Coronary artery (tissue), 2 donors: ENCODE data around the gene FAM47E.
"Not testable (repeated sequence)": the region's sequence is repeated elsewhere in the genome, so short reads cannot be mapped to it uniquely, and the experiment has no call there.

Experiments
- DNase-seq: peaks from one replicate; pipeline ENCODE4 v3.0.0-alpha.2; 2017; ENCODE audit warnings: low spot score
- H3K27ac ChIP-seq, 2 donors: fragments of 200-600 bp; sonication (generic); one replicate each; pipeline ENCODE4 v1.5.1; 2016 to 2019
- H3K4me3 ChIP-seq: fragments of 200-600 bp; sonication (generic); 2 replicates; pipeline ENCODE4 v1.5.1; 2016; ENCODE audit warnings: mild to moderate bottlenecking, moderate library complexity
- TF ChIP-seq, protein P1 (sequence below): fragments of 200-600 bp; sonication (generic); IDR thresholded peaks from one replicate; pipeline ENCODE4 v1.5.1; 2019; ENCODE audit warnings: antibody characterized with exemption

FAM47E gene

DNA sequence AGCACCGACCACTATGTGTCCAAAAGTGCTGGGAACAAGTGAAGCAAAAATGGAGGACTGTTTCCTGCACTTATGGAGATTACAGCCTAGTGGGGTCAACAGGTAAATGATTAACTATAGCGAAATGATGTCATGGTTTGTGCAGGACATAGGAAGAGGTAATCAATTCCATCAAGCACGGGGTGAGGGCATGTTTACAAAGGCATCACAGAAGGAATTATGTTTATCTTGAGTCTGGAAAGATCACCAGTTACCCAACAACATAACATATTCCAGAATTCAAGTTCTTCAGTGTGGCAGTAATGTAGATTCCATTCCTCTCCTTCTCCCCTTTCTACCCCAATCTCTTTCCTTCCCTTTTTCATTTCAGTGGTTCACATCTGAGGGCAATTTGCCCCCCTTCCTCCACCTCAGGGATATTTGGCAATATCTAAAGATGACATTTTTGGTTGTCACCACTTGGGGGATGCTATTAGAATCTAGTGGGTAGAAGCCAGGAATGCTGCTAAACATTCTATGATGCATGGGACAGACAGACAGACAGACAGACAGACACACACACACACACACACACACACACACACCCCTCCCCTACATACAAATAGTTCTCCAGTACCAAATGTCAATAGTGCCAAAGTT lies 24.1 kb downstream of the FAM47E start:
- Histone ChIP-seq H3K4me3 (no peak overlapping the region), H3K27ac (no peak overlapping the region)
- TF ChIP-seq, protein P1, sequence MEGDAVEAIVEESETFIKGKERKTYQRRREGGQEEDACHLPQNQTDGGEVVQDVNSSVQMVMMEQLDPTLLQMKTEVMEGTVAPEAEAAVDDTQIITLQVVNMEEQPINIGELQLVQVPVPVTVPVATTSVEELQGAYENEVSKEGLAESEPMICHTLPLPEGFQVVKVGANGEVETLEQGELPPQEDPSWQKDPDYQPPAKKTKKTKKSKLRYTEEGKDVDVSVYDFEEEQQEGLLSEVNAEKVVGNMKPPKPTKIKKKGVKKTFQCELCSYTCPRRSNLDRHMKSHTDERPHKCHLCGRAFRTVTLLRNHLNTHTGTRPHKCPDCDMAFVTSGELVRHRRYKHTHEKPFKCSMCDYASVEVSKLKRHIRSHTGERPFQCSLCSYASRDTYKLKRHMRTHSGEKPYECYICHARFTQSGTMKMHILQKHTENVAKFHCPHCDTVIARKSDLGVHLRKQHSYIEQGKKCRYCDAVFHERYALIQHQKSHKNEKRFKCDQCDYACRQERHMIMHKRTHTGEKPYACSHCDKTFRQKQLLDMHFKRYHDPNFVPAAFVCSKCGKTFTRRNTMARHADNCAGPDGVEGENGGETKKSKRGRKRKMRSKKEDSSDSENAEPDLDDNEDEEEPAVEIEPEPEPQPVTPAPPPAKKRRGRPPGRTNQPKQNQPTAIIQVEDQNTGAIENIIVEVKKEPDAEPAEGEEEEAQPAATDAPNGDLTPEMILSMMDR = no peak
- no peak for DNase-seq

DNA sequence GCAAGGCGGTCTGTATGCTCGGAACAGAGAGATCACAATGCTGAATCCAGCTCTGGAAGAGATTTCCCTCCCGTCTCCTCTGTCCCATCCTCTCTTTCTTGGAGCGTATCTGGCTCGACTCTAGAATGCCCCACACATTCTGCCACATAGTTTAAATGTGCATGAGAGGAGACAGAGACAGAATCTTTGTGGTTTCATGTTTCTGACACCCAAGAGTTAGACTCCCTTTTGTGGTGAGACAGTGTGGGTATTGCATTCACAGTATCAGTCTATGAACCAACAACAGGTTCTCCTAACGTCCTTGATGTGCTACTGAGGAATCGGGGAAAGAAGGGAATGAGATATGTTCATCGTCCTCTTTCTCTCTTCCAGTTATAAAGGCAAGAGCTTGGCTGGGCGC lies 25.3 kb downstream of the FAM47E start:
- no peak for DNase-seq
- H3K27ac ChIP-seq = no peak overlapping the region
- TF ChIP-seq, protein P1 = no peak
- no peak overlapping the region for H3K4me3 ChIP-seq

DNA sequence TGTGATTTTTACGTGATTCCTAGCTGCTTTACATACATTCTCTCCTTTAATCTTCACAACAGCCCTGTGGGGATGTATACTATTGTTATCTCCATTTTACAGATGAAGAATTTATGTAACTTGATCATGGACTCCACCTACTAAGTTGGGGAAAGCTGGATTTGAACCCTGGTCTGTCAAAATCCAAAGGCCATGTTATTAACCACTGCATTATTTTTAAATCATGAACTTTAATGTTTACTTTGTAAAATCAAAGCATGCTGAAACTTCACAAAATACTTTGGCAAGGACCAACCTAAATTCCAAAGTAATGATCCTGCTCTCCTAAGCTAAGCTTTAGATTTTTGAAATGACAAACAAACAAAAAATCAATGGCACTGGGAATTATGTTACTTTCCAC lies 26.1 kb downstream of the FAM47E start:
- no peak overlapping the region for H3K4me3 ChIP-seq
- TF ChIP-seq, protein P1 = no peak
- no peak for DNase-seq
- H3K27ac ChIP-seq = no peak overlapping the region

DNA sequence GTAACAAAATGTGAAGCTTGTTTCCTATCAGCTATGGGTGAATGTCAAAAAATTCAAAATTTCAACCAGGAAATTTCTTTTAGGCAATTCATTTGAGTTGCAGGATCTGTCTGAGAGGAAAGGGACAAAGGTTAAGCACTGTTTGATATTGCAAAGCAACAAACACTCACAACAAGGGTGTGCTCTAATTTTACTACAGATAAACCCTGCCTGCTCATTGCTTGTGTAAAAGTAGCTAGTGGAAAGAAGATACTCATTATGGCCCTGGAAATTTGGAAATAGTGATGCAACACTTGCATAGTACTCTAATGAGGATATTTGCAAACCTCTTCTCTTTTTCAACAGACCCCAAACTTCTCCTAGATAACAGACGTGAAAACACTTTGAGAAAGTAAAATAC lies 27.1 kb downstream of the FAM47E start:
- no peak for DNase-seq
- Histone ChIP-seq H3K4me3 (no peak overlapping the region), H3K27ac (no peak overlapping the region)
- TF ChIP-seq, protein P1 = no peak

DNA sequence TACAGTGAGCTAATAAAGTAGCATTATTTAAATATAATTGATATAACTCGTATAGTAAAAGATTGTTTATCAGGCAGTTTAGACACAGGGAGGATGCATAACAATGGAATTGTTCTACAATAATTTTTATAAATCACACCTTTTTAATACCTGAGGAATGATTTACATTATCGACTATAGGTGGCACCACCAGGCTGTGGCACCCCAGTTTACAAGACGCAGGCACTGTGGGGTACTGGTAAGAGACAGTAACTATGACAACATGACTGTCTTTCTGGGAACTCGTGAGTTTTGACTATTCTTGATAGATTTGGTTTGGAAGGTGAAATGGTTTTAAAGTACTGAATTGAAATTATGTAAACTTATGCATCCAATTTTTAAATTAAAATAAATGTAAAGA lies 27.9 kb downstream of the FAM47E start:
- H3K27ac ChIP-seq = no peak overlapping the region
- TF ChIP-seq, protein P1 = no peak
- no peak for DNase-seq
- H3K4me3 ChIP-seq = no peak overlapping the region

DNA sequence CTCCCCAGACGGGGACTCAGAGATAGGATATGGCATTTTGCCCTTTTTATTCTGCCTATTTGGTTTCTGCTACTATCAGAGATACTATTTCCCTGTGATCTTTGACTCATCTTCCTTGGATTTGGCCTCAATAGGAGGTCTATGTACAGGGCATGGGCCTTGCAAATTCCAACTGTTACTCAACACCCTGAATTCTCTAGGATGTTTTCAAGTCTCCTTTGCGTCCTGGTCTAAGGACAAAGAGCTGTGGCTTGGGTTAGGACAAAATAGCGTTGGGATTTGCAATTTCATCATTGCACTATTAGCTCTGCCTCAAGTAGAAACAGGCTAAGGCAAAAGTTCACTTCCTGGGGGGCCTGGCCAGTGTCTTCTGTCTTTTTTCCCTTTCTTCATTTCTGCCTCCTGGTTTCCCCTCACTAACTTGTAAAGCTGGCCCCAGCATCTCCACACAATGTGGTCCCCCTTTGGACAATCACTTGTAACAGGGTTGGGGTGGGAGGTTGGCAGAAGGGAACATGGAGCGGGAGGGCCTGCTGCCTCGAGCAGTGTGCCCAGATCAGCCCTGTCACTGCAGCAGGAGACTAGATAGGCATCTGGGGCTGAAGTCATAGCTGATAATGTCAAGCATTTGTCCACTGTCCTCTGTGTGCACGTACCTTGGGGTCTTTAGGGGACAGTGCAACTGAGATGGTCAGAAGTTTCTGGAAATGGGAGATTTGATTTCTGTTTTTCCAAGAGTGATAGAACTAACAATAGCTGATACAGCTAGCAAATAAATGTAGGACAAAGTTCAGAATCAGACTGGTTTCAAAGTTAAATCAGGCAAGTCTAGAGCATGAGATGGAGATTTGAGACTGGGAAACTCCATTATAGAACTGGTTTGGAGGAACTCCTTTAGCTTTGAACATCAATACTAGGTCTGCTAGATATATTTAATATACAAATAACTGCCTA lies 29.2 kb downstream of the FAM47E start:
- Histone ChIP-seq H3K4me3 (no peak overlapping the region), H3K27ac (no peak overlapping the region)
- DNase-seq = no peak
- TF ChIP-seq, protein P1 = no peak

DNA sequence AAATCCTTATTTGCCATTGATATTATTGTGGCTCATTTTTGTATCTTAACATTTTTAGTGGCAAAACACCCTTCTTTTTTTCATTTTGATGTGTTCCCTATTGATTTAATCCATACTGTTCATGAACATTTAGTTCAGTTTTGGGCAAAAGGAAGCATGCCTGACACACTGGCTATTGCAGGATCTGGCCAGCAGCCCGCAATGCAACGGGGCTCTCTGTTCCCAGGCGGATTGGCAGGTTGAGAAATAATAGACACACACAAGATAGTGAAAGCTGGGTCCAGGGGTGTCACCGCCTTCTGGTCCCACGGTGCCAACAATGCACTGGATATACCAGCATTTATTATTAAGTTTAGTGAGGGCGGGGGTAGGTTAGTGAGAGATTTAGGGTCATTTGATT lies 30.1 kb downstream of the FAM47E start:
- H3K27ac ChIP-seq, DNase-seq, H3K4me3 ChIP-seq: not testable (repeated sequence)
